Measurements from ENCODE around the gene OPTN.
A peak's percentile ranks its signal among the peaks of the same experiment; 100 is the strongest.
"Not testable (repeated sequence)": the region's sequence is repeated elsewhere in the genome, so short reads cannot be mapped to it uniquely, and the experiment has no call there.

OPTN gene

GRCh38 chr10:13074563-13075451 lies 25.2 kb upstream of the OPTN start:
- no peak overlapping the region for H3K4me3 ChIP-seq (ENCODE audit: low read depth, low read length)
- CTCF ChIA-PET: interaction anchor here (0.6 to 3.2 kb wide), 42 partner anchors 8 to 1292 kb away, joined by 3 to 31 read pairs (median 4); partner anchors contain the start of genes CDC123 and NUDT5
- POLR2A ChIA-PET: no interaction called here
- no peak for DNase-seq (ENCODE audit: low read depth, low spot score)
- peak; percentile 86 for TF ChIP-seq CTCF (IDR thresholded peaks at IDR 0.05; ENCODE audit: insufficient read depth, low read length, missing control alignments)

GRCh38 chr10:13078912-13079775 lies 20.8 kb upstream of the OPTN start:
- no peak for DNase-seq (ENCODE audit: low read depth, low spot score)
- H3K4me3 ChIP-seq (ENCODE audit: low read depth, low read length): no peak overlapping the region
- CTCF ChIA-PET: no interaction called here
- POLR2A ChIA-PET: no interaction called here
- no peak for TF ChIP-seq CTCF (IDR thresholded peaks at IDR 0.05; ENCODE audit: insufficient read depth, low read length, missing control alignments)

- POLR2A ChIA-PET: no interaction called here
- H3K4me3 ChIP-seq (ENCODE audit: low read depth, low read length): no peak overlapping the region
- no peak for DNase-seq (ENCODE audit: low read depth, low spot score)
- no peak for TF ChIP-seq CTCF (IDR thresholded peaks at IDR 0.05; ENCODE audit: insufficient read depth, low read length, missing control alignments)
- CTCF ChIA-PET: no interaction called here
Measured at GRCh38 chr10:13079776-13080050, 20.2 kb upstream of the OPTN start.

- no peak for TF ChIP-seq CTCF (IDR thresholded peaks at IDR 0.05; ENCODE audit: insufficient read depth, low read length, missing control alignments)
- H3K4me3 ChIP-seq (ENCODE audit: low read depth, low read length): no peak overlapping the region
- CTCF ChIA-PET: no interaction called here
- no peak for DNase-seq (ENCODE audit: low read depth, low spot score)
- POLR2A ChIA-PET: no interaction called here
Measured at GRCh38 chr10:13080643-13081042, 19.3 kb upstream of the OPTN start.

- H3K4me3 ChIP-seq (ENCODE audit: low read depth, low read length); DNase-seq (ENCODE audit: low read depth, low spot score); POLR2A ChIA-PET: not testable (repeated sequence)
- CTCF ChIA-PET: interaction anchor here (1.1 to 1.5 kb wide), 2 partner anchors 9 to 16 kb away, joined by 3 to 6 read pairs; no protein-coding TSS in a partner anchor
Measured at GRCh38 chr10:13083700-13084099, 16.3 kb upstream of the OPTN start.

- DNase-seq (ENCODE audit: low read depth, low spot score): no peak
- POLR2A ChIA-PET: no interaction called here
- CTCF ChIA-PET: interaction anchor here (4.0 to 4.8 kb wide), 2 partner anchors 12 to 13 kb away, joined by 31 to 38 read pairs; partner anchors contain the start of gene OPTN
Measured at GRCh38 chr10:13086056-13086455, 13.9 kb upstream of the OPTN start.

More at GRCh38 chr10:13086056-13086455, 13.9 kb upstream of the OPTN start:
- no peak for TF ChIP-seq CTCF (IDR thresholded peaks at IDR 0.05; ENCODE audit: insufficient read depth, low read length, missing control alignments)
- H3K4me3 ChIP-seq (ENCODE audit: low read depth, low read length): no peak overlapping the region

All from AG04449 (cell line).